K562 (cell line): Measurements from ENCODE around the gene ZFP69. TPM values are rescaled to one million over a fixed set of nuclear protein-coding genes. Genes with fewer than 3 reads are reported as not detected.

Experiments
- ATAC-seq: fragments of 200-7000 bp; cut with Tn5 transposase; 3 replicates; pipeline ENCODE4 v1.9.1; 2020; ENCODE audit warnings: moderate library complexity
- BruUV-seq: library from RNA; stranded (reverse); fragments of 400-500 nt; replicated peaks from 2 replicates; lab custom pipeline; 2021; lab: Mats Ljungman, UMichigan
- CTCF ChIA-PET: fragments of 300-600 bp; formaldehyde crosslinking; extraction: SDS; loops from one replicate; lab custom pipeline; 2021; ENCODE audit warnings: low intra/inter-chr PET ratio; lab: Yijun Ruan, JAX
- POLR2A ChIA-PET: fragments of 300-600, 350-650 bp; sonication (Branson Sonifier 250); formaldehyde crosslinking; extraction: SDS; loops from one replicate; lab custom pipeline; 2021; ENCODE audit warnings: antibody characterized with exemption, inconsistent platforms; lab: Yijun Ruan, JAX
- DNase-seq, 4 experiments: peaks; one replicate each; pipeline versions ENCODE4 v3.0.0 to v3.0.0-alpha.2; 2011 to 2018; ENCODE audit warnings: low spot score in 3 of 4, mixed read lengths in 3 of 4; ENCODE audit errors: extremely low read depth in 1 of 4
- FAIRE-seq: peaks from 2 replicates; lab custom pipeline; 2011; peaks lifted over from hg19 to GRCh38; lab: Jason Lieb, UNC
- H2AFZ ChIP-seq: 2 replicates; pipeline ENCODE4 v1.6.0; 2011; ENCODE audit warnings: low read depth, low read length, control low read depth, inconsistent platforms
- H3K27ac ChIP-seq: fragments of 200-600 bp; 3 replicates; pipeline ENCODE4 v1.8.0; 2011; ENCODE audit warnings: low read depth, mild to moderate bottlenecking, control low read depth, inconsistent platforms, low read length, moderate library complexity, mixed read lengths; ENCODE audit errors: extremely low read depth
- H3K27me3 ChIP-seq, 2 experiments: fragments of 300-600 bp in 1 of 2; 2 replicates in 1 of 2; 3 replicates in 1 of 2; pipeline versions ENCODE4 v1.6.0 to v1.8.0; 2011; ENCODE audit warnings: inconsistent platforms in 2 of 2, low read length in 2 of 2, mild to moderate bottlenecking in 1 of 2, mixed read lengths in 1 of 2, moderate library complexity in 1 of 2; ENCODE audit not compliant: control insufficient read depth in 2 of 2, insufficient read depth in 2 of 2
- H3K36me3 ChIP-seq: fragments of 300-600 bp; 3 replicates; pipeline ENCODE4 v1.8.0; 2011; ENCODE audit warnings: mild to moderate bottlenecking, low read length, inconsistent platforms; ENCODE audit not compliant: control insufficient read depth, insufficient read depth
- H3K4me1 ChIP-seq, 2 experiments: fragments of 200-600 bp in 1 of 2; replicated peaks in 1 of 2; 2 replicates in 1 of 2; 3 replicates in 1 of 2; pipeline versions ENCODE4 v1.5.1 to v1.8.0; 2011; ENCODE audit warnings: inconsistent platforms in 2 of 2, low read length in 2 of 2, mild to moderate bottlenecking in 1 of 2, mixed read lengths in 1 of 2, moderate library complexity in 1 of 2; ENCODE audit not compliant: control insufficient read depth in 2 of 2, insufficient read depth in 2 of 2
- H3K4me2 ChIP-seq: 2 replicates; pipeline ENCODE4 v1.6.1; 2011; ENCODE audit warnings: low read length, control low read depth, inconsistent platforms, mixed read lengths; ENCODE audit not compliant: insufficient read depth
- H3K4me3 ChIP-seq: fragments of 200-600 bp; sonication (generic), shearing (Covaris generic); 2 replicates; pipeline ENCODE4 v1.5.1; 2016; ENCODE audit warnings: control low read depth, inconsistent platforms
- H3K79me2 ChIP-seq: fragments of 200-600 bp; 3 replicates; pipeline ENCODE4 v1.8.0; 2011; ENCODE audit warnings: low read length, inconsistent platforms; ENCODE audit not compliant: control insufficient read depth, insufficient read depth
- H3K9ac ChIP-seq, 2 experiments: 2 replicates each; pipeline versions ENCODE4 v1.6.0 to v1.6.1; 2011; ENCODE audit warnings: low read depth in 2 of 2, low read length in 2 of 2, control low read depth in 1 of 2, inconsistent platforms in 1 of 2, mild to moderate bottlenecking in 1 of 2, mixed read lengths in 1 of 2; ENCODE audit not compliant: insufficient read depth in 1 of 2
- H3K9me1 ChIP-seq: one replicate; pipeline ENCODE4 v1.6.0; 2011; ENCODE audit warnings: inconsistent platforms, mild to moderate bottlenecking, low read length, moderate library complexity; ENCODE audit not compliant: control insufficient read depth, insufficient read depth
- H3K9me3 ChIP-seq: replicated peaks from 2 replicates; pipeline ENCODE4 v1.5.1; 2011; ENCODE audit warnings: low read depth, low read length, inconsistent platforms; ENCODE audit not compliant: control insufficient read depth, insufficient read depth
- H4K20me1 ChIP-seq: replicated peaks from 2 replicates; pipeline ENCODE4 v1.6.1; 2011; ENCODE audit warnings: low read length, inconsistent platforms, mixed read lengths; ENCODE audit not compliant: control insufficient read depth, insufficient read depth
- ARID2 ChIP-seq: fragments of 450-650 bp; IDR thresholded peaks from 2 replicates; pipeline ENCODE4 v1.6.1; 2017; ENCODE audit warnings: antibody characterized with exemption, mild to moderate bottlenecking
- ATF2 ChIP-seq: sonication (generic); formaldehyde crosslinking; IDR thresholded peaks from 2 replicates; pipeline ENCODE4 v1.8.1; 2022; ENCODE audit warnings: missing genetic modification reagents
- CCNT2 ChIP-seq: IDR thresholded peaks from 2 replicates; pipeline ENCODE4 v1.6.1; 2011; ENCODE audit warnings: borderline replicate concordance, low read depth, mild to moderate bottlenecking, moderate library complexity, mixed read lengths, low read length; ENCODE audit not compliant: insufficient read length; ENCODE audit errors: extremely low read depth
- COPS2 ChIP-seq: fragments of 450-650 bp; conservative IDR thresholded peaks from 2 replicates; pipeline ENCODE4 v1.6.1; 2016; ENCODE audit warnings: mild to moderate bottlenecking, moderate library complexity
- CTBP1 ChIP-seq: fragments of 450-650 bp; IDR thresholded peaks from 2 replicates; pipeline ENCODE4 v1.6.1; 2016; ENCODE audit warnings: borderline replicate concordance
- FOXA3 ChIP-seq, 2 experiments: fragments of 450-650 bp in 1 of 2; sonication (generic) in 1 of 2; formaldehyde crosslinking; IDR thresholded peaks in 1 of 2; conservative IDR thresholded peaks in 1 of 2; 2 replicates each; pipeline versions ENCODE4 v1.4.0 to v1.8.0; 2020 to 2022; ENCODE audit warnings: mild to moderate bottlenecking in 2 of 2, missing genetic modification reagents in 1 of 2
- HINFP ChIP-seq: fragments of 450-650 bp; conservative IDR thresholded peaks from 2 replicates; pipeline ENCODE4 v1.6.1; 2016; ENCODE audit warnings: missing genetic modification characterization, low read depth, mild to moderate bottlenecking, control low read depth, missing compliant biosample characterization
- NCOA1 ChIP-seq: fragments of 450-650 bp; IDR thresholded peaks from 2 replicates; pipeline ENCODE4 v1.6.1; 2016; ENCODE audit warnings: low read depth
- NELFE ChIP-seq: IDR thresholded peaks from 2 replicates; pipeline ENCODE4 v1.6.1; 2011; ENCODE audit warnings: mild to moderate bottlenecking; ENCODE audit not compliant: insufficient read depth, insufficient read length
- NEUROD1 ChIP-seq: fragments of 150-350 bp; IDR thresholded peaks from 2 replicates; pipeline ENCODE4 v1.6.1; 2014; ENCODE audit warnings: borderline replicate concordance, low read length, low read depth; ENCODE audit not compliant: partially characterized antibody
- POLR2G ChIP-seq: fragments of 200-400 bp; formaldehyde crosslinking; IDR thresholded peaks from 2 replicates; pipeline ENCODE4 v1.6.1; 2017; ENCODE audit warnings: low read depth, mild to moderate bottlenecking, antibody characterized with exemption, low read length, moderate library complexity
- RBM14 ChIP-seq: fragments of 200-400 bp; formaldehyde crosslinking; IDR thresholded peaks from 2 replicates; pipeline ENCODE4 v1.6.1; 2018; ENCODE audit warnings: low read depth, mild to moderate bottlenecking, low read length, moderate library complexity, borderline replicate concordance; ENCODE audit not compliant: insufficient read depth
- SRSF9 ChIP-seq: fragments of 200-400 bp; formaldehyde crosslinking; IDR thresholded peaks from 2 replicates; pipeline ENCODE4 v1.6.1; 2017; ENCODE audit warnings: low read depth, low read length, borderline replicate concordance
- ZNF398 ChIP-seq: fragments of 250-450 bp; sonication (Bioruptor Pico); IDR thresholded peaks from 2 replicates; pipeline ENCODE4 v1.8.0; 2021; ENCODE audit warnings: moderate library complexity, mild to moderate bottlenecking, inconsistent platforms
- WGBS: fragments of 100-300 bp; shearing (Covaris generic); methylation state at CpG from one replicate; pipeline ENCODE4 v1.1.6; 2016; ENCODE audit warnings: low coverage, mixed read lengths; ENCODE audit not compliant: insufficient coverage; ENCODE audit errors: missing lambda C conversion rate; 5-methylcytosine and 5-hydroxymethylcytosine counted together
- in situ Hi-C: fragments of 300-500 bp; cut with MboI; formaldehyde crosslinking; loops from 4 replicates; pipeline ENCODE4 v1.15.0; 2018; ENCODE audit warnings: inconsistent platforms, mixed read lengths
- intact Hi-C: fragments of 100-400 bp; cut with micrococcal nuclease; formaldehyde crosslinking; loops from 2 replicates; pipeline ENCODE4 v1.14.2; 2022
- polyA plus RNA-seq, 8 experiments: library from polyadenylated mRNA; depleted of rRNA in 4 of 8; stranded (reverse) in 5 of 8; unstranded in 3 of 8; fragments of >200 nt; fragmentation: Nextera tagmentation in 2 of 8; fragmentation: Illumina TruSeq in 1 of 8; extraction: Ambion mirVana in 2 of 8; extraction: Trizol in 1 of 8; gene quantifications; 2 replicates each; pipeline versions ENCODE4 v1.2.1 to v1.2.3, GENCODE V29; 2011 to 2014; ENCODE audit warnings: inconsistent platforms in 1 of 8, missing spikeins in 1 of 8
- total RNA-seq, 7 experiments: library from RNA; depleted of rRNA in 6 of 7; stranded (reverse); fragments of >200 nt in 6 of 7; fragmentation: Illumina TruSeq in 2 of 7; extraction: Trizol in 2 of 7; gene quantifications; 2 replicates each; pipeline versions ENCODE4 v1.2.1 to v1.2.3, GENCODE V29; 2011 to 2021; ENCODE audit warnings: low replicate concordance in 1 of 7

ZFP69 gene
- total and polyA plus RNA-seq, 9 of the 15 experiments (the other 6 are each of a cell fraction or from before 2014, with no cell fraction given): 2.0 to 8.4 (median 5.7) TPM

GRCh38 chr1:40539338-40539737, 62.2 kb downstream of the ZFP69 start:
- Histone ChIP-seq H3K9me3 (no peaks in the 10 kb centered on the region), H3K9ac (no peak overlapping the region), H2AFZ (no peak overlapping the region), H3K79me2 (no peaks in the 10 kb centered on the region), H3K27ac (no peak overlapping the region), H3K4me1 (no peaks in the 10 kb centered on the region), H3K4me2 (no peak overlapping the region), H3K4me3 (no peak overlapping the region), H3K36me3 (peaks cover 18% of the 10 kb centered on the region; the same call in 2 of the 3 replicates), H3K27me3 (no peaks in the 10 kb centered on the region), H3K9me1 (no peaks in the 10 kb centered on the region), H4K20me1 (no peaks in the 10 kb centered on the region)
- ChIA-PET POLR2A (no interaction called here), CTCF (no interaction called here)
- no peak for ATAC-seq
- FAIRE-seq: no peak
- 62% methylated on average over 7 of the region's 7 CpGs for WGBS
- BruUV-seq: no TSS peak
- no peak for DNase-seq
- intact Hi-C loops: no loop called here
- in situ Hi-C loops: no loop called here
- TF ChIP-seq SRSF9 (no peak), ARID2 (no peak), NEUROD1 (no peak), POLR2G (no peak), ZNF398 (no peak), NCOA1 (no peak), ATF2 (CRISPR knock-in tag) (no peak), FOXA3 (CRISPR knock-in tag; conservative IDR thresholded peaks at IDR 0.05 in 1 of 2, IDR thresholded peaks at IDR 0.05 in 1 of 2) (no peak), RBM14 (no peak), CTBP1 (no peak), COPS2 (no peak), CCNT2 (no peak), HINFP (tag) (no peak), NELFE (no peak)
